Erythroblast (primary cell): ENCODE data around the gene SVEP1.

ENCODE experiments used
- GATA1 ChIP-seq: IDR thresholded peaks from 2 replicates; pipeline ENCODE4 v1.6.1; 2011; ENCODE audit warnings: low read depth, mild to moderate bottlenecking, control low read depth, low read length, moderate library complexity
- POLR2A ChIP-seq: IDR thresholded peaks from 2 replicates; pipeline ENCODE4 v1.6.1; 2011; ENCODE audit warnings: mild to moderate bottlenecking, low read length

- TF ChIP-seq POLR2A (no peak), GATA1 (no peak)
Measured at GRCh38 chr9:110343551-110343950, 236.0 kb downstream of the SVEP1 start.
